Erythroblast (primary cell): ENCODE results near the gene DYDC1.

Experiments used
- GATA1 ChIP-seq: IDR thresholded peaks from 2 replicates; pipeline ENCODE4 v1.6.1; 2011; ENCODE audit warnings: low read depth, mild to moderate bottlenecking, control low read depth, low read length, moderate library complexity
- POLR2A ChIP-seq: IDR thresholded peaks from 2 replicates; pipeline ENCODE4 v1.6.1; 2011; ENCODE audit warnings: mild to moderate bottlenecking, low read length

- TF ChIP-seq POLR2A = no peak
- no peak for TF ChIP-seq GATA1
Measured at GRCh38 chr10:80356989-80357850, 665 bp upstream of the DYDC1 start.
